ENCODE results near the gene GRK3. TPM values are rescaled to one million over a fixed set of nuclear protein-coding genes. Genes with fewer than 3 reads are reported as not detected.

GRK3 gene
- total RNA-seq, 1 experiment from 2014 or later = 14.6 TPM

DNA sequence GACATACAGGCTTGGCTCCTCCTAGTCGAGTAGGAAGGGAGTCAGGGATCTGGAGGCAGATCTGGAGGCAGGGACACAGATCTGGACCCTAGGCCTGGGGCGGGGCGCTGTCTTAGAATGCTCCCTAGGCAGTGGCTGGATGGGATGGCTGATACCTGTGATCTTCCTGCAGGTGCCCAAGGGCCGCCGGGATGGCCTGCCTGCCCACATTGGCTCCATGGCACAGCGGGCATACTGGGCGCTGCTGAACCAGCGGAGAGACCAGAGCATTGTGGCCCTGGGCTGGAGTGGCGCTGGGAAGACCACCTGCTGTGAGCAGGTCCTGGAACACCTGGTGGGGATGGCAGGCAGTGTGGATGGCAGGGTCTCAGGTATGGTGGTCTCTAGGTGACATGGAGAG is 212.9 kb downstream of the GRK3 start:
- TF ChIP-seq, protein P1, sequence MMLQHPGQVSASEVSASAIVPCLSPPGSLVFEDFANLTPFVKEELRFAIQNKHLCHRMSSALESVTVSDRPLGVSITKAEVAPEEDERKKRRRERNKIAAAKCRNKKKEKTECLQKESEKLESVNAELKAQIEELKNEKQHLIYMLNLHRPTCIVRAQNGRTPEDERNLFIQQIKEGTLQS (IDR thresholded peaks at IDR 0.05) = no peak
- TF ChIP-seq POLR2AphosphoS5 (IDR thresholded peaks at IDR 0.05; ENCODE audit: low read depth, low read length) = no peak
- no peak for TF ChIP-seq TCF7L2 (IDR thresholded peaks at IDR 0.05; ENCODE audit: borderline replicate concordance, extremely low read depth, insufficient read depth, insufficient read length)
- no peak for TF ChIP-seq RAD21 (IDR thresholded peaks at IDR 0.05; ENCODE audit: low read depth)
- TF ChIP-seq, protein P2, sequence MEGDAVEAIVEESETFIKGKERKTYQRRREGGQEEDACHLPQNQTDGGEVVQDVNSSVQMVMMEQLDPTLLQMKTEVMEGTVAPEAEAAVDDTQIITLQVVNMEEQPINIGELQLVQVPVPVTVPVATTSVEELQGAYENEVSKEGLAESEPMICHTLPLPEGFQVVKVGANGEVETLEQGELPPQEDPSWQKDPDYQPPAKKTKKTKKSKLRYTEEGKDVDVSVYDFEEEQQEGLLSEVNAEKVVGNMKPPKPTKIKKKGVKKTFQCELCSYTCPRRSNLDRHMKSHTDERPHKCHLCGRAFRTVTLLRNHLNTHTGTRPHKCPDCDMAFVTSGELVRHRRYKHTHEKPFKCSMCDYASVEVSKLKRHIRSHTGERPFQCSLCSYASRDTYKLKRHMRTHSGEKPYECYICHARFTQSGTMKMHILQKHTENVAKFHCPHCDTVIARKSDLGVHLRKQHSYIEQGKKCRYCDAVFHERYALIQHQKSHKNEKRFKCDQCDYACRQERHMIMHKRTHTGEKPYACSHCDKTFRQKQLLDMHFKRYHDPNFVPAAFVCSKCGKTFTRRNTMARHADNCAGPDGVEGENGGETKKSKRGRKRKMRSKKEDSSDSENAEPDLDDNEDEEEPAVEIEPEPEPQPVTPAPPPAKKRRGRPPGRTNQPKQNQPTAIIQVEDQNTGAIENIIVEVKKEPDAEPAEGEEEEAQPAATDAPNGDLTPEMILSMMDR (IDR thresholded peaks at IDR 0.05 in 2 of 3, conservative IDR thresholded peaks at IDR 0.05 in 1 of 3; ENCODE audit: borderline replicate concordance in 1 of 3, insufficient read depth in 1 of 3, low read depth in 2 of 3, low read length in 2 of 3) = no peak
- no peak for TF ChIP-seq CEBPB (IDR thresholded peaks at IDR 0.05; ENCODE audit: low read depth)
- no peak for TF ChIP-seq EZH2phosphoT487 (IDR thresholded peaks at IDR 0.05; ENCODE audit: borderline replicate concordance)
- TF ChIP-seq JUND (IDR thresholded peaks at IDR 0.05) = no peak
- no peak for TF ChIP-seq SP1 (IDR thresholded peaks at IDR 0.05; ENCODE audit: low read depth)
- no peak for TF ChIP-seq FOSL1 (IDR thresholded peaks at IDR 0.05; ENCODE audit: low read depth)
- CTCF ChIA-PET = interaction anchor here (0.9 to 2.2 kb wide), 2 partner anchors 315 to 553 kb away, joined by 3 to 14 read pairs; no protein-coding TSS in a partner anchor
- intact Hi-C loops (cut with micrococcal nuclease) = loop anchor here (5.0 kb wide), 1 partner anchor 540 kb away; no protein-coding TSS in a partner anchor
- H3K9me2 ChIP-seq (ENCODE audit: insufficient read depth) = no peaks in the 10 kb centered on the region
- POLR2A ChIA-PET = no interaction called here
- H3K79me2 ChIP-seq (ENCODE audit: insufficient read depth, low read length) = no peaks in the 10 kb centered on the region
- ATAC-seq = no peak
- H3K4me3 ChIP-seq (replicated peaks in 1 of 2; ENCODE audit: low read depth in 1 of 2, low read length in 2 of 2) = no peak overlapping the region
- H3K4me1 ChIP-seq (ENCODE audit: control insufficient read depth in 1 of 2, insufficient read depth in 2 of 2, low read length in 2 of 2) = no peaks in the 10 kb centered on the region
- H3K27me3 ChIP-seq (ENCODE audit: insufficient read depth, low read length) = no peaks in the 10 kb centered on the region
- H4K20me1 ChIP-seq (ENCODE audit: insufficient read depth) = no peaks in the 10 kb centered on the region
- RAD21 ChIA-PET (ENCODE audit: low non-redundant PET in 1 of 2, low total read pairs in 2 of 2, uncharacterized antibody in 2 of 2, unreplicated experiment in 2 of 2) = no interaction called here
- no peak overlapping the region for H3K9ac ChIP-seq (ENCODE audit: low read length)
- no TSS peak for BruUV-seq (replicated peaks)
- H2AFZ ChIP-seq (ENCODE audit: low read depth, low read length, poor library complexity, severe bottlenecking) = no peak overlapping the region
- H3K4me2 ChIP-seq (ENCODE audit: low read length) = no peak overlapping the region
- no peak overlapping the region for H3K27ac ChIP-seq (ENCODE audit: low read depth, low read length)
- DNase-seq (ENCODE audit: low read depth, low spot score) = no peak
- H3K9me3 ChIP-seq (ENCODE audit: control insufficient read depth in 1 of 2, insufficient read depth in 1 of 2, low read depth in 1 of 2, low read length in 2 of 2) = no peaks in the 10 kb centered on the region
- H3K36me3 ChIP-seq (ENCODE audit: control insufficient read depth in 1 of 2, insufficient read depth in 2 of 2, low read length in 2 of 2) = no peaks in the 10 kb centered on the region
